ENCODE results near the gene MTRF1L.

DNA sequence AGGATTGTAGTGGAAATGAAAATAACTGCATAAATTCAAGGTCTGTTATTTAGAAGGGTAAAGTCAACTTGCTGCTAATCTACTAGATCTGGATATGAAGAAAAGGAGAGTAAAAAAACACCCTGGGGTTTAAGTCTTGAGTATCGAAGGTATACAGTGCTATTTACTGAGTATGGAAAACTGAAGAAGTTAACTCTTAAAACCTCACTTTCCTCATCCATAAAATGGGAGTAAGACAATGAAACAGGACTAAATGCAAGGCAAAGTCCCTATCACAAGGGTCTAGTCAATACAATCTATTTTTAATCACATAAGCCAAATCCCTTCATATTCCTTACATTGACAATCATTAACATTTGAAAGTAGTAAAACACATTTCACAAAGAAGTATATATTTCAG, 21.9 kb downstream of the MTRF1L start:
- TF ChIP-seq GABPA (IDR thresholded peaks at IDR 0.05; ENCODE audit: low read depth) (no peak), CTCF (IDR thresholded peaks at IDR 0.05; ENCODE audit: insufficient read depth, low read length) (no peak), POLR2AphosphoS5 (IDR thresholded peaks at IDR 0.05; ENCODE audit: low read depth) (no peak)
